Transverse colon (tissue), 3 donors: ENCODE data around the gene ZNF74.

ENCODE experiments used
- CTCF ChIP-seq, 5 experiments: fragments of 200-600 bp in 3 of 5; fragments of 450-650 bp in 2 of 5; sonication (generic) in 3 of 5; IDR thresholded peaks; 1 replicate in 2 of 5; 2 replicates in 3 of 5; pipeline ENCODE4 v1.5.1; 2016 to 2017; ENCODE audit warnings: antibody characterized with exemption in 5 of 5, inconsistent platforms in 3 of 5, mild to moderate bottlenecking in 2 of 5, moderate library complexity in 1 of 5
- EP300 ChIP-seq: sonication (generic); formaldehyde crosslinking; IDR thresholded peaks from one replicate; pipeline ENCODE4 v1.6.1; 2017; ENCODE audit warnings: antibody characterized with exemption, low read depth

- no peak for TF ChIP-seq EP300
- no peak for TF ChIP-seq CTCF (IDR thresholded peaks at IDR 0.05)
These were observed 50.4 kb downstream of the ZNF74 start for GRCh38 chr22:20444325-20444724.
